Hindlimb muscle (tissue), 1 donor: ENCODE measurements around the gene MDC1. TPM values are rescaled to one million over a fixed set of nuclear protein-coding genes. Genes with fewer than 3 reads are reported as not detected.
"Not testable (repeated sequence)": the region's sequence is repeated elsewhere in the genome, so short reads cannot be mapped to it uniquely, and the experiment has no call there.

ENCODE experiments used
- DNase-seq: peaks from one replicate; pipeline ENCODE4 v3.0.0-alpha.2; 2013
- polyA plus RNA-seq: library from polyadenylated mRNA; unstranded; fragments of 120-200 nt; gene quantifications from one replicate; pipeline ENCODE4 v1.2.1, GENCODE V29; 2013; ENCODE audit not compliant: insufficient read length

Gene MDC1
- polyA plus RNA-seq, 1 donor: 27.0 TPM

DNA sequence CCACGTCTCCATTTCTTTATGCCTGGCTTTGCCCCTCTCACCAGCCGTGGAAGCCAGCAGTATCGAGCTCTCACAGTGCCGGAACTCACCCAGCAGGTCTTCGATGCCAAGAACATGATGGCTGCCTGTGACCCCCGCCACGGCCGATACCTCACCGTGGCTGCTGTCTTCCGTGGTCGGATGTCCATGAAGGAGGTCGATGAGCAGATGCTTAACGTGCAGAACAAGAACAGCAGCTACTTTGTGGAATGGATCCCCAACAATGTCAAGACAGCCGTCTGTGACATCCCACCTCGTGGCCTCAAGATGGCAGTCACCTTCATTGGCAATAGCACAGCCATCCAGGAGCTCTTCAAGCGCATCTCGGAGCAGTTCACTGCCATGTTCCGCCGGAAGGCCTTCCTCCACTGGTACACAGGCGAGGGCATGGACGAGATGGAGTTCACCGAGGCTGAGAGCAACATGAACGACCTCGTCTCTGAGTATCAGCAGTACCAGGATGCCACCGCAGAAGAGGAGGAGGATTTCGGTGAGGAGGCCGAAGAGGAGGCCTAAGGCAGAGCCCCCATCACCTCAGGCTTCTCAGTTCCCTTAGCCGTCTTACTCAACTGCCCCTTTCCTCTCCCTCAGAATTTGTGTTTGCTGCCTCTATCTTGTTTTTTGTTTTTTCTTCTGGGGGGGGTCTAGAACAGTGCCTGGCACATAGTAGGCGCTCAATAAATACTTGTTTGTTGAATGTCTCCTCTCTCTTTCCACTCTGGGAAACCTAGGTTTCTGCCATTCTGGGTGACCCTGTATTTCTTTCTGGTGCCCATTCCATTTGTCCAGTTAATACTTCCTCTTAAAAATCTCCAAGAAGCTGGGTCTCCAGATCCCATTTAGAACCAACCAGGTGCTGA, 7.0 kb upstream of the MDC1 start:
- not testable (repeated sequence) for DNase-seq

- not testable (repeated sequence) for DNase-seq
These were observed 6.2 kb upstream of the MDC1 start for GRCh38 chr6:30723159-30723842.

- DNase-seq: peak; percentile 85
These were observed 5.4 kb upstream of the MDC1 start for GRCh38 chr6:30722280-30723112.

GRCh38 chr6:30722025-30722279, 4.9 kb upstream of the MDC1 start:
- DNase-seq: not testable (repeated sequence)

DNA sequence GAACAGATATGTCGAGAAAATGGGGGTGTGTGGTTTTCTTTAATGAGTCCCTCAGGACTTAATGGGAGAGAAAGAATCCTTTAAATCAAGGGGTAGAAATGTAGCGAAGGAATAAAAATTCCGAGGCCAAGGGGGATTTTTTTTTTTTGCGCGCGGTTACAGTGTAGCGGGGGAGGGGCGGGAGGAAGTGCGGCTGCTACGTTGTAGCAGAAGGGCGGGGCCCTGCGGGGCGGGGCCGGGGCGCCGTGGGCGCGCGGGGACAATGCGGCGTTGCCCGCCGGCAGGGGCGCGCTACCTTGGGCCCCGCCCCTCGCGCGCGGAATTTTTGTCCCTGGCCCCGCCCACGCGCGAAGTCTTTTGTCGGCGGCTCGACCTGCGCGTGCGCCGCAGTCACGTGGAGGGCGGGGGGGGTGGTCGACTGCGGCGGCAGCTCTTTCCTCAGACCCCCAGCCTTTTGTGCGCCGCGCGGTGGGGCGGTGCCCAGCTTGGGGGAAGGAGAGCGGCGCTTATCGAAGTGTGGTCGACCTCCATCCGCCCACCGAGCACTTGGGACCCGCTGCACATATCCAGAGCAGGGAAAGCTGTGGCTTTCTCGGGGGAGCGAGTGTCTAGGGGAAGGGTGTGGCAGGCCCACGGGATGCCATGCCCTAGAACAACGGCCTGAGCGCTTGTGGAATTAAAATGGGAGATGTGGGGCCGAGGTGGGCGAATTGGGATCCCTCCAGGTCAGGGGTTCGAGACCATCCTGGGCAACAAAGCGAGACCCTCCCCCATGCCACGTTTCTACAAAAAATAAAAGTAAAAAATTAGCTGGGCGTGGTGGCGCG, 4.3 kb upstream of the MDC1 start:
- peak; percentile 95 for DNase-seq

DNA sequence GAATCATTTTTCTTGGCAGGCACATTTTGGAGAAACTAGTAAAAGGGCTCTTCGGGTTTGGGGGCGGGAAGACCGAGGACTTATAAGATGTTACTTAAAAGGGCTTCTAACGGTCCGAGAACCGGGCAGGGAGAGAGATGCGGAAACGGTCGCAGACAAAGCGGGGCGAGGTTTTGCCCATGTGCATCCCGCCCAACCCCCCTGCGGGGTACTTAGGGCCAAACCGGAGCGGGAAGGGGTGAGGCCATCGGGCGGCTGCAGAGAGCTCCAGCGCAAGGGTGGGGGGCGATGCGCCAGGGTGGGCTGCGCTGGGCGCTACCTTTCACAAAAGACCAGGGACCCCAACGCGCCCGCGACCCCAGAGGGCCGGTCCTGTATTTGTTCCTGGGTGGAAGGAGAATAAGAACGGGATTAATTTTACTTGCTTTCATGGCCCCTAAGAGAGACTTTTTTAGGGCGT, 3.7 kb upstream of the MDC1 start:
- DNase-seq: peak; percentile 60

GRCh38 chr6:30719791-30720737, 3.0 kb upstream of the MDC1 start, which contains the start of gene TUBB:
TUBB (plus strand) TSS chr6:30720352; CDS start chr6:30720507, 155 bp downstream.
- DNase-seq: peak; percentile 98

DNA sequence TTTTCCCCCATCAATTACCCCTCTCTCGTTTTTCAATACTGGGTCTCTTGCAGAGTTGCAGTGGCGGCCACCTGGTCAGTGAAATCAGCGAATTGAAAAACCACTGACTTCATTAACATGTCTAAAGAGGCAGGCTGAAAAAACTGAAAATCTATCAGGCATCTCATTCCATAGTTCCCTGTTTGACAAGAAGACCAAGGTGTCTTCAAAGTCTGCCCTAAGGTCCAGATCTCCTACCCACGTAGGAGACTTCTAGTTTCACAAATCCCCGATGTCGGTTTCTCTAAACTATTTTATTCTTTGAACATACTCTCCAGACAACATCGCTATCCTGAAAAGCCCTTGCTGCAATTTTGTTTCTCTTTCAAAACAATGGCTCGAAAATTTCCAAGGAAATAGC, 2.3 kb upstream of the MDC1 start:
- DNase-seq: no peak

- DNase-seq: not testable (repeated sequence)
These were observed 1.0 kb upstream of the MDC1 start for GRCh38 chr6:30717845-30718720.

DNA sequence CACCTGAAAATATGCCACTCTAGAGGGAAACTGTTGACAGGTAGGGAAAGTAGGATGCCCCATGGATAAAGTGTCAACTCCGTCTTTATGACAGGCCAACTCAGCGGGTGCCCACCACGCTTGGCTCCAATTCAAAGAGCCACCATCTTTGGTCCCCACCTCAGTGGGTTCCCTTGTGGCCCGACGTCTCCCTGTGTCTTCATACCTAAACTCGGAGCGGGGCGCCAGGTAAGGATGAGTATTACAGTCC, 277 bp downstream of the MDC1 start:
- DNase-seq: no peak

GRCh38 chr6:30714263-30714662, 2.8 kb downstream of the MDC1 start:
- no peak for DNase-seq

DNA sequence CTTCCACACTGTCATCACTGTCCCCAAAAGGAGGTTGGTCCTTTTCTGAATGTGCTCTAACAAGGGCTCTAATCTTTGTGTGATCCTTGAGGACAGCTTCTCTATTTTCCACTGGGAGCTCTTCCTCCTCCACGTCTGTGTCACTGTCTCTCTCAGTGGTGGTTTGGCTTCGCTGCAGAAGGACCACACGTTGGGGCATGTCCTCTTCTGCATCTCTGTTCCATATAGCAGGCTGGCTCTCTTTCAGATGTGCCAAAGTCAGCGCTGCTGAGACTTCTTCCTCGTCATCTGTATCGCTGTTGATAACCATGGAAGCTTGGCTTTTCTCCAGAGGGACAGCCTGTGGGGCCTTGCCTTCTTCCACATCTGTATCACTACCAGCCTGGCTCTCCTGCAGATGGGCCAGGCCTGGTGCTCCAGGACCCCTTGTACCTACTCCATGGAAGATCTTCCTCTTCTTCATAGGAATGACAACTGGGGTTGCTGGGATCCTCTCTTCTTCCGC, 4.6 kb downstream of the MDC1 start:
- DNase-seq: no peak

- DNase-seq: no peak
These were observed 5.2 kb downstream of the MDC1 start for GRCh38 chr6:30711758-30712380.

DNA sequence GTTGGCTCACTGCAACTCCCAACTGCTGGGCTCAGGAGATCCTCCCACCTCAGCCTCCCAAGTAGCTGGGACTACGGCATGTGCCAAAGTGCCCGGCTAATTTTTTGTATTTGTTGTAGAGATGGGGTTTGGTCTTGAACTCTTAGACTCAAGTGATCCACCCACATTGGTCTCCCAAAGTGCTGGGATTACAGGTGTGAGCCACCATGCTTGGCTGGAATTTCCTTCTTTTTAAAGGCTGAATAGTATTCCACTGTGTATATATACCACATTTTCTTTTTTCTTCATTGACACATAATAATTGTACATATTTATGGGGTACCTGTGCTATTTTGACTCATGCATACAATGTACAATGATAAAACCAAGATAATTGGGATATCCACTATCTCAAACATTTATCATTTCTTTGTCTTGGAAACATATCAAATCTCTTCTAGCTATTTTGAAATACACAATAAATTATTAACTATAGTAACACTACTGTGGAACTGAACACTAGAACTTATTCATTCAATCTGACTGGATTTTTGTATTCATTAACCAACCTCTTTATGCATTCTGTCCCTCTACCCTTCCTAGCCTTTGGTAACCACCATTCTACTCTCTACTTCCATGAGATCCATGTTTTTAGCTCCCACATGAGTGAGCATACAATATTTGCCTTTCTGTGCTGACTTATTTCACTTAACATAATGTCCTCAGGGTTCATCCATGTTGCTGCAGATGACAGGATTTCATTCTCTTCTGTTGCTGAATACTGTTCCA, 7.8 kb downstream of the MDC1 start:
- DNase-seq: no peak

DNA sequence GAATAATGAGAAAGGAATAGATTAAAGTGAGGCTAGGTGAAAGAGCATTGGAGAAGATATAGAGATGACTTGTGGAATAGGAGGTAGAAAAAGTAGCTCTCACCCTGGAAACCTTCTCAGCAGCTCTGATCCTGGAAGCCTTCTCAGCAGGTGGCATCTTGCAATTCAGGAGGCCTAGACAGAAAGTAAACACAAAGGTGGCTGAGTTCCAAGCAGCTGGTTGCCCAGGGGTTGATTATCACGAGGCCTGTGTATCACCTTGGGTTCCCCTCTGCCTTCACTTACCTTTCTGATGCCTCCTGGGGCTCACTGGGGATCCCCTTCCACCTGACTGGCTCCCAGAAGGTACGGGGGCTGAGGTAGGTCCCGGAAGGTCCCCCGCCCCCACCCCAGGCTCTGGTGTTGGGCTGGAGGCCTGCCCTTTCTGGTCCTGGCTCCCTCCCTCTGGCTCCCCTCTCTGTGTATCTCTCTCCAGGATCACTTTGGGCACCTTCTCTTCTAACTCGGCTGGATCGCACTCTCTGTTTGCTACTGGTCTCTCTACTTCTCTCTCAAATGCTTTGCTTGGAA, 9.7 kb downstream of the MDC1 start:
- no peak for DNase-seq

- DNase-seq: no peak
These were observed 11.5 kb downstream of the MDC1 start for GRCh38 chr6:30705620-30706019.

DNA sequence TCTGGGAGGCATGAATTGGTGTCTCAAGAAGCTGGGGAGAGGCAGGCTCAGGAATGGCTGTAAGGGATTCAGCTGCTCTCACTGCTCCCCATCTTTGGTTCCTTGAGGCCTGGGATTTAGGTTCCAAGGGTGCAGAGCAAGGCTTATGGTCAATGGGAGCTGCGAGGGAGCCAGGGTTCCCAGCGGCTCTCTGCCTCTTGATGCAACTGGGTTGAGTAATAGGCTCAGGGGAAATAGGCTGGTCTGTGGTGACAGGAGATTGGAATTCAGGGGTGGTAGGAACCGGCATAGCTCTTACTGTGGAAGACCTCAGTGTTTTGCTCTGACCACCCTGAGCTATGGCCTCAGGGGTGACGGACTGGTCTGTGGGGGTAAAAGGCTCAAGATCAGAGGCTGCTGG, 13.3 kb downstream of the MDC1 start:
- DNase-seq: no peak

- DNase-seq: no peak
These were observed 14.1 kb downstream of the MDC1 start for GRCh38 chr6:30703011-30703410.
